Fibroblast of lung (primary cell): ENCODE data around the gene ANKRD44. TPM values are rescaled to one million over a fixed set of nuclear protein-coding genes. Genes with fewer than 3 reads are reported as not detected.

Experiments used
- DNase-seq, 2 donors: peaks; one replicate each; pipeline versions ENCODE4 v3.0.0 to v3.0.0-alpha.2; 2010; ENCODE audit warnings: low read depth in 2 of 2
- H2AFZ ChIP-seq: 2 replicates; pipeline ENCODE4 v1.5.1; 2012; ENCODE audit warnings: low read length, control low read depth, inconsistent platforms
- H3K27ac ChIP-seq: 2 replicates; pipeline ENCODE4 v1.5.1; 2011; ENCODE audit warnings: low read length, control low read depth; ENCODE audit not compliant: insufficient read depth
- H3K27me3 ChIP-seq: 2 replicates; pipeline ENCODE4 v1.5.1; 2011; ENCODE audit warnings: mild to moderate bottlenecking, low read length; ENCODE audit not compliant: control insufficient read depth, insufficient read depth
- H3K36me3 ChIP-seq: 2 replicates; pipeline ENCODE4 v1.5.1; 2011; ENCODE audit warnings: low read length; ENCODE audit not compliant: control insufficient read depth, insufficient read depth
- H3K4me1 ChIP-seq: 2 replicates; pipeline ENCODE4 v1.5.1; 2011; ENCODE audit warnings: low read length; ENCODE audit not compliant: control insufficient read depth, insufficient read depth; ENCODE audit errors: extremely low read depth
- H3K4me2 ChIP-seq: 2 replicates; pipeline ENCODE4 v1.5.1; 2011; ENCODE audit warnings: low read length, control low read depth; ENCODE audit not compliant: insufficient read depth; ENCODE audit errors: extremely low read depth
- H3K4me3 ChIP-seq, 4 experiments: fragments of 200-600 bp in 1 of 4; sonication (generic) in 1 of 4; replicated peaks in 1 of 4; 2 replicates each; pipeline ENCODE4 v1.5.1; 2011 to 2016; ENCODE audit warnings: low read length in 4 of 4, low read depth in 3 of 4, mild to moderate bottlenecking in 3 of 4, control low read depth in 2 of 4, inconsistent platforms in 1 of 4, mixed read lengths in 1 of 4; ENCODE audit not compliant: insufficient read depth in 1 of 4; ENCODE audit errors: control extremely low read depth in 1 of 4
- H3K79me2 ChIP-seq: 2 replicates; pipeline ENCODE4 v1.5.1; 2012; ENCODE audit warnings: mild to moderate bottlenecking, low read length, inconsistent platforms; ENCODE audit not compliant: control insufficient read depth, insufficient read depth
- H3K9ac ChIP-seq: 2 replicates; pipeline ENCODE4 v1.5.1; 2011; ENCODE audit warnings: mild to moderate bottlenecking, low read length, control low read depth; ENCODE audit not compliant: insufficient read depth
- H3K9me3 ChIP-seq: 2 replicates; pipeline ENCODE4 v1.5.1; 2012; ENCODE audit warnings: low read depth, low read length; ENCODE audit not compliant: control insufficient read depth, insufficient read depth
- H4K20me1 ChIP-seq: 2 replicates; pipeline ENCODE4 v1.5.1; 2011; ENCODE audit warnings: low read length; ENCODE audit not compliant: control insufficient read depth, insufficient read depth; ENCODE audit errors: extremely low read depth
- EZH2 ChIP-seq: IDR thresholded peaks from 2 replicates; pipeline ENCODE4 v1.5.1; 2012; ENCODE audit warnings: low read length, control low read depth, mild to moderate bottlenecking; ENCODE audit errors: missing control alignments
- polyA plus RNA-seq, 2 donors: library from polyadenylated mRNA; depleted of rRNA in 1 of 2; stranded (reverse) in 1 of 2; unstranded in 1 of 2; fragments of >200 nt; gene quantifications; 2 replicates each; pipeline ENCODE4 v1.2.1, GENCODE V29; 2011 to 2012; ENCODE audit warnings: missing spikeins in 1 of 2
- total RNA-seq: library from RNA; depleted of rRNA; stranded (reverse); fragments of >200 nt; gene quantifications from 2 replicates; pipeline ENCODE4 v1.2.1, GENCODE V29; 2014
- TF ChIP-seq, protein P1 (sequence below), 2 donors: IDR thresholded peaks in 1 of 2; conservative IDR thresholded peaks in 1 of 2; 1 replicate in 1 of 2; 2 replicates in 1 of 2; pipeline ENCODE4 v1.5.1; 2011 to 2012; ENCODE audit warnings: low read length in 2 of 2, control low read depth in 1 of 2, inconsistent platforms in 1 of 2, low read depth in 1 of 2, mild to moderate bottlenecking in 1 of 2

The ANKRD44 gene
- total and polyA plus RNA-seq, 2 donors (not counting 1 experiment from before 2014, with no cell fraction given), result 7.6 to 9.7 TPM

DNA sequence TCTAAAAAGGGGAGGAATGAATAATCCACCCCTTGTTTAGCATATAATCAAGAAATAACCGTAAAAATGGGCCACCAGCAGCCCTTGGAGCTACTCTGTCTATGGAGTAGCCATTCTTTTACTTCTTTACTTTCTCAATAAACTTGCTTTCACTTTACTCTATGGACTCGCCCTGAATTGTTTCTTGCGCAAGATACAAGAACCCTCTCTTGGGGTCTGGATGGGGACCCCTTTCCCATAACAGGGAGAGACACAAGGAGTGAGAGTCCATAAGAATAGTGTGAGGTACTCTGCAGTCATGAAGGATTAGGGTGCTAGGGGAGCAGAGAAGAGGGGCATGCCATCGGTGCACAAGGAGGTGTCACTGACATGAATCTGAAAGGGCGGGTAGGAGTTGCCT lies 224.9 kb downstream of the ANKRD44 start:
- Histone ChIP-seq H4K20me1 (no peaks in the 10 kb centered on the region), H3K4me1 (no peaks in the 10 kb centered on the region), H3K4me2 (no peak overlapping the region), H3K27me3 (no peaks in the 10 kb centered on the region), H2AFZ (no peak overlapping the region), H3K36me3 (no peaks in the 10 kb centered on the region), H3K9ac (no peak overlapping the region), H3K79me2 (no peaks in the 10 kb centered on the region), H3K4me3 (no peak overlapping the region), H3K27ac (no peak overlapping the region), H3K9me3 (no peaks in the 10 kb centered on the region)
- no peak for DNase-seq
- no peak for TF ChIP-seq EZH2
- TF ChIP-seq, protein P1, sequence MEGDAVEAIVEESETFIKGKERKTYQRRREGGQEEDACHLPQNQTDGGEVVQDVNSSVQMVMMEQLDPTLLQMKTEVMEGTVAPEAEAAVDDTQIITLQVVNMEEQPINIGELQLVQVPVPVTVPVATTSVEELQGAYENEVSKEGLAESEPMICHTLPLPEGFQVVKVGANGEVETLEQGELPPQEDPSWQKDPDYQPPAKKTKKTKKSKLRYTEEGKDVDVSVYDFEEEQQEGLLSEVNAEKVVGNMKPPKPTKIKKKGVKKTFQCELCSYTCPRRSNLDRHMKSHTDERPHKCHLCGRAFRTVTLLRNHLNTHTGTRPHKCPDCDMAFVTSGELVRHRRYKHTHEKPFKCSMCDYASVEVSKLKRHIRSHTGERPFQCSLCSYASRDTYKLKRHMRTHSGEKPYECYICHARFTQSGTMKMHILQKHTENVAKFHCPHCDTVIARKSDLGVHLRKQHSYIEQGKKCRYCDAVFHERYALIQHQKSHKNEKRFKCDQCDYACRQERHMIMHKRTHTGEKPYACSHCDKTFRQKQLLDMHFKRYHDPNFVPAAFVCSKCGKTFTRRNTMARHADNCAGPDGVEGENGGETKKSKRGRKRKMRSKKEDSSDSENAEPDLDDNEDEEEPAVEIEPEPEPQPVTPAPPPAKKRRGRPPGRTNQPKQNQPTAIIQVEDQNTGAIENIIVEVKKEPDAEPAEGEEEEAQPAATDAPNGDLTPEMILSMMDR (conservative IDR thresholded peaks at IDR 0.05 in 1 of 2, IDR thresholded peaks at IDR 0.05 in 1 of 2; ENCODE audit: low read depth in 1 of 2, low read length in 2 of 2), result no peak

GRCh38 chr2:197081294-197081693 lies 229.3 kb downstream of the ANKRD44 start:
- H3K4me2 ChIP-seq, result no peak overlapping the region
- no peaks in the 10 kb centered on the region for H3K9me3 ChIP-seq
- peaks cover 4% of the 10 kb centered on the region for H3K4me1 ChIP-seq
- no peak overlapping the region for H3K27ac ChIP-seq
- no peak overlapping the region for H3K9ac ChIP-seq
- DNase-seq, result no peak
- H3K79me2 ChIP-seq, result no peaks in the 10 kb centered on the region
- H3K4me3 ChIP-seq, result no peak overlapping the region
- H4K20me1 ChIP-seq, result no peaks in the 10 kb centered on the region
- TF ChIP-seq, protein P1 (conservative IDR thresholded peaks at IDR 0.05 in 1 of 2, IDR thresholded peaks at IDR 0.05 in 1 of 2; ENCODE audit: low read depth in 1 of 2, low read length in 2 of 2), result no peak
- no peak for TF ChIP-seq EZH2
- no peaks in the 10 kb centered on the region for H3K27me3 ChIP-seq
- no peaks in the 10 kb centered on the region for H3K36me3 ChIP-seq
- no peak overlapping the region for H2AFZ ChIP-seq

GRCh38 chr2:197080578-197081216 lies 229.9 kb downstream of the ANKRD44 start:
- Histone ChIP-seq H4K20me1 (no peaks in the 10 kb centered on the region), H3K27ac (no peak overlapping the region), H2AFZ (no peak overlapping the region), H3K4me3 (no peak overlapping the region), H3K79me2 (no peaks in the 10 kb centered on the region), H3K4me1 (peaks cover 4% of the 10 kb centered on the region), H3K9me3 (no peaks in the 10 kb centered on the region), H3K9ac (no peak overlapping the region), H3K36me3 (no peaks in the 10 kb centered on the region), H3K4me2 (no peak overlapping the region), H3K27me3 (no peaks in the 10 kb centered on the region)
- no peak for TF ChIP-seq EZH2
- TF ChIP-seq, protein P1 (conservative IDR thresholded peaks at IDR 0.05 in 1 of 2, IDR thresholded peaks at IDR 0.05 in 1 of 2; ENCODE audit: low read depth in 1 of 2, low read length in 2 of 2), result no peak
- no peak for DNase-seq
